HL-60/S4 (cell line): ENCODE measurements around the gene RPGR.

Experiments
- in situ Hi-C: fragments of 300-500 bp; cut with MboI; formaldehyde crosslinking; loops from 2 replicates; pipeline ENCODE4 v1.14.3; 2022; ENCODE audit warnings: low sequenced_read_pairs

RPGR gene

GRCh38 chrX:38268011-38268410 is 59.3 kb downstream of the RPGR start:
- in situ Hi-C loops: no loop called here

GRCh38 chrX:38262715-38263620 is 64.3 kb downstream of the RPGR start:
- in situ Hi-C loops: no loop called here

GRCh38 chrX:38260231-38260630 is 67.1 kb downstream of the RPGR start:
- in situ Hi-C loops: no loop called here

- in situ Hi-C loops: no loop called here
These were observed 71.3 kb downstream of the RPGR start for GRCh38 chrX:38256019-38256418.

GRCh38 chrX:38249965-38250364 is 77.3 kb downstream of the RPGR start:
- in situ Hi-C loops: no loop called here

GRCh38 chrX:38247051-38247450 is 80.3 kb downstream of the RPGR start:
- in situ Hi-C loops: no loop called here

- in situ Hi-C loops: no loop called here
These were observed 86.8 kb downstream of the RPGR start for GRCh38 chrX:38240541-38240940.

- in situ Hi-C loops: no loop called here
These were observed 90.3 kb downstream of the RPGR start for GRCh38 chrX:38236901-38237615.

- in situ Hi-C loops: no loop called here
These were observed 93.2 kb downstream of the RPGR start for GRCh38 chrX:38233891-38234667.

- in situ Hi-C loops: no loop called here
These were observed 95.1 kb downstream of the RPGR start for GRCh38 chrX:38232079-38232686.

GRCh38 chrX:38225093-38225492 is 102.2 kb downstream of the RPGR start:
- in situ Hi-C loops: no loop called here

- in situ Hi-C loops: no loop called here
These were observed 103.1 kb downstream of the RPGR start for GRCh38 chrX:38224160-38224559.

GRCh38 chrX:38221391-38221929 is 105.8 kb downstream of the RPGR start:
- in situ Hi-C loops: no loop called here

- in situ Hi-C loops: no loop called here
These were observed 106.6 kb downstream of the RPGR start, which contains the start of gene SRPX for GRCh38 chrX:38220415-38221390. Gene SRPX (minus strand): TSS chrX:38220871. CDS start chrX:38220792, 79 bp downstream.

GRCh38 chrX:38220024-38220414 is 107.3 kb downstream of the RPGR start:
- in situ Hi-C loops: no loop called here
